Measurements from ENCODE around the gene GBE1.

GBE1 gene

GRCh38 chr3:81601707-81602305 lies 159.6 kb downstream of the GBE1 start:
- DNase-seq: no peak

- DNase-seq: no peak
Observed at GRCh38 chr3:81592101-81592500, 169.3 kb downstream of the GBE1 start.

- DNase-seq: no peak
Observed at GRCh38 chr3:81585937-81586336, 175.5 kb downstream of the GBE1 start.

GRCh38 chr3:81585056-81585455 lies 176.4 kb downstream of the GBE1 start:
- DNase-seq: peak; percentile 81 to 86

- DNase-seq: peak; percentile 65 to 78
Observed at GRCh38 chr3:81581966-81582599, 179.4 kb downstream of the GBE1 start.

- no peak for DNase-seq
Observed at GRCh38 chr3:81580355-81580754, 181.1 kb downstream of the GBE1 start.

GRCh38 chr3:81579744-81580143 lies 181.7 kb downstream of the GBE1 start:
- no peak for DNase-seq

- no peak for DNase-seq
Observed at GRCh38 chr3:81572201-81572756, 189.2 kb downstream of the GBE1 start.

GRCh38 chr3:81568378-81568777 lies 193.1 kb downstream of the GBE1 start:
- DNase-seq: no peak

- no peak for DNase-seq
Observed at GRCh38 chr3:81565041-81565440, 196.4 kb downstream of the GBE1 start.

GRCh38 chr3:81558106-81558505 lies 203.3 kb downstream of the GBE1 start:
- DNase-seq: no peak

- DNase-seq: no peak
Observed at GRCh38 chr3:81554801-81555200, 206.6 kb downstream of the GBE1 start.

GRCh38 chr3:81554388-81554787 lies 207.1 kb downstream of the GBE1 start:
- peak; percentile 51 to 63 for DNase-seq

- DNase-seq: no peak
Observed at GRCh38 chr3:81550415-81550814, 211.0 kb downstream of the GBE1 start.

- DNase-seq: no peak
Observed at GRCh38 chr3:81549831-81550230, 211.6 kb downstream of the GBE1 start.

- DNase-seq: no peak
Observed at GRCh38 chr3:81549388-81549787, 212.1 kb downstream of the GBE1 start.

GRCh38 chr3:81545572-81545971 lies 215.9 kb downstream of the GBE1 start:
- no peak for DNase-seq

GRCh38 chr3:81544385-81544784 lies 217.1 kb downstream of the GBE1 start:
- DNase-seq: no peak

- DNase-seq: no peak
Observed at GRCh38 chr3:81540787-81541186, 220.7 kb downstream of the GBE1 start.

GRCh38 chr3:81531846-81532245 lies 229.6 kb downstream of the GBE1 start:
- no peak for DNase-seq

- no peak for DNase-seq
Observed at GRCh38 chr3:81531263-81531662, 230.2 kb downstream of the GBE1 start.

GRCh38 chr3:81530180-81530939 lies 231.1 kb downstream of the GBE1 start:
- no peak for DNase-seq

GRCh38 chr3:81521855-81522254 lies 239.6 kb downstream of the GBE1 start:
- DNase-seq: no peak

- no peak for DNase-seq
Observed at GRCh38 chr3:81518945-81519344, 242.5 kb downstream of the GBE1 start.
